ENCODE results near the gene METTL4.
"Not testable (repeated sequence)": the region's sequence is repeated elsewhere in the genome, so short reads cannot be mapped to it uniquely, and the experiment has no call there.

The METTL4 gene

DNA sequence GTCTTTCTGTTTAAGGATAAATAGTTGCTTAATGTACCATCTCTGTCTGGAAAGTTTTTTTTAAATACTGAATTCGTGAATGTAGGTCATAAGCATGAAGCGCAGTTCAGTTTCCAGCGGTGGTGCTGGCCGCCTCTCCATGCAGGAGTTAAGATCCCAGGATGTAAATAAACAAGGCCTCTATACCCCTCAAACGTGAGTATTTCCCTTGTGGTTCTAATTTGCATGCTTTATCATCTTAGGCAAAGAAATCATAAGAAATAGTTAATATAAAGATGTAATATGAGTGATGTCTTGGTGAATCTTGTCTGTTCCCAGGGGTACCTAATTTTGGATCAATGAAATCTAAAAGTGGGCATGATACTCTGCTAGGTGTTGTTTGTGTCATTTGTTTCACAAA, 1.6 kb upstream of the METTL4 start:
- H3K4me3 ChIP-seq (ENCODE audit: low read length): peak overlapping the region; percentile 93

DNA sequence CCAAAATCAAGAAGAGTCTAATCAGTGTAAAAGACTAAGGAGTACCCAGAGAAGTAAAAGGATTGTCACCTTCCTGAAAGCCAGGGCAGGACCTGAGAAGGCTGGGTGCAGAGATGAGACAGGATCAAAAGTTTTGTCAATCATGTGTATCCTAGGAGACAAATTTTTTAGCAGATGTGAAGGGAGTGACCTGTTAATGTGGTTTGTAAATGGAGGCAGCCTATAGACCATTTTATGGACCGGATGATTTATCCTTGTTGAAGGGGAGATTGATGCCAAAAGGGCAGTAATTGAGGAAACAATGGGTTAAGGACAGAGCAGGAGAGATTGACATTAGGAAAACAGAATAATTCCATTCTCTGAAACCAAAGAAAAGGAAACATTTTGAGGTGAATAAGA, 865 bp upstream of the METTL4 start:
- peak overlapping the region; percentile 93 for H3K4me3 ChIP-seq (ENCODE audit: low read length)
- TF ChIP-seq ZNF274 (IDR thresholded peaks at IDR 0.05; ENCODE audit: low read depth, low read length): no peak

More for the DNA sequence above, 1.6 kb upstream of the METTL4 start:
- TF ChIP-seq ZNF274 (IDR thresholded peaks at IDR 0.05; ENCODE audit: low read depth, low read length): no peak

DNA sequence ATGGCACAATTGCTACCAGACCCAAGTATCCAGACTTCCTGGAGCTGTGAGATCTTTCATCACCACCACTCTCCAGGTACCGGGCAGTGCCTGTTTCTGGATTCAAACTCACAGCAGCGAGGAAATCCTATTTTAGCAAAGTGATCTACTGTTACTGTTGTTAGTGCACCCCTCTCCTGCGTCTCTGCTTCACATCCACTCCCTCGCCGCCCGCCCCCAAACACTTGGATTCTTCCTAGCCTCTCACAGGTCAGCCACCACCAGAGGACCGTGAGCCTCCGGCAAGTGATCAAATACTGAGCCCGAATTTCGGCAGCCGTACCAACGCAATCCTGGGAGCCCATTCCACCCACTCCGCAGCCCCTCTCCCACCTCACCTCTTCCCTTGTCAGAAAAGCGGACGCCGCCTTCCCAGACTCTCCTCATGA, 519 bp downstream of the METTL4 start:
- TF ChIP-seq ZNF274 (IDR thresholded peaks at IDR 0.05; ENCODE audit: low read depth, low read length): no peak
- peak overlapping the region; percentile 93 for H3K4me3 ChIP-seq (ENCODE audit: low read length)

DNA sequence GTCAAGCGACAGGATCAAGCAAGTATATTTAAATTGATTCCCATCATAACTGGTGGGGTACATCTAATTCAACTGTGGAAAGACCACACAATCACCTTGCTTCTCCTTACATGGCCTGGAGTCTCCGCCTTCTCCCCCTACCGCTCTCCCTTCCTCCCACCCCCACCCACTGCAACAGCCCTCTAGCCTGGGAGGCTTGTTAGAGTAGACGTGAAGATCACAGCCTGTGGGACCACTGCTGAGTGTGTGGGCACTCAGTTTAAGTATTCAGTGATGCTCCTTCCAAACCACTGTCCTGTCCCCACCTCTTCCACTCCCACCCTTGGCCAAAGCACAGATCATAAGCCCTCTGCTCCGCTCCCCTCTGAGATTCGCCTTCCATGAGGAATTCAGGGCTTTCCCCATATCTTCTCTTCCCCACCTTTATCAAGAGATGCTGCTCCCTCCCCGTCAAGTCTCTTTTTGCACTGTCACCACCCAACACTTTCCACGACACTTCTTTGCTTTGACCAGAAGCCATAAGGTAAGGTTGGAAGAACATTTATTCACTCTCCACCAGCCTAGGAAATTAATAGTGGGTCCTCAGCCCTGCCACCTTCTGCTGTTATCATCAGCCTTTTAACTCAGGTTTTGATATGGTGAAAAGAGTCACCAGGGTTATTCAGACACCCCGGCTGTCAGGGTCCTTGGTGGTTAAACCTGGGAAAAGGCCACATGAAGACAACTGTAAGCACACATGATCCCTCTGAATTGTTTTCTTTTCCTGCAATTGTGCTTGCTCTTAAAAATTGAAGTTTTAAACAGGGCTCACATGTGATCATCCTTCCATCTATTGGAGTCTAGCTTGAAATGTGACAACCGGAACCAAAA, 1.7 kb downstream of the METTL4 start:
- no peak for TF ChIP-seq ZNF274 (IDR thresholded peaks at IDR 0.05; ENCODE audit: low read depth, low read length)
- H3K4me3 ChIP-seq (ENCODE audit: low read length): peak overlapping the region; percentile 93

DNA sequence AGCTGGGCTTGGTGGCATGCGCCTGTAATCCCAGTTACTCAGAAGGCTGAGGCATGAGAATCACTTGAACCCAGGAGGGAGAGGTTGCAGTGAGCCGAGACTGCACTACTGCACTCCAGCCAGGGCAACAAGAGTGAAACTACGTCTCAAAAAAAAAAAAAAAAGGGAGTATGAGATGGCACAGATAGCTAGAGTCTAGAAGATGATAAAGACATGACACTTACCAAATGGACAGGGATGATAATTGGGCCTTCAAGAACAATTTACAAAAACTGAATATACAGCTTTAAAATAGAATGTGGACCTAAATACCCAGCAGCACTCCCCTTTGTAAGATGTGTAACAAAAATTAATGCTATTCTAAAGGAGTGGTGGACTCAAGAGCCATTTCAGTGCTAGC, 2.7 kb downstream of the METTL4 start:
- no peak for TF ChIP-seq ZNF274 (IDR thresholded peaks at IDR 0.05; ENCODE audit: low read depth, low read length)
- H3K4me3 ChIP-seq (ENCODE audit: low read length): no peak overlapping the region

DNA sequence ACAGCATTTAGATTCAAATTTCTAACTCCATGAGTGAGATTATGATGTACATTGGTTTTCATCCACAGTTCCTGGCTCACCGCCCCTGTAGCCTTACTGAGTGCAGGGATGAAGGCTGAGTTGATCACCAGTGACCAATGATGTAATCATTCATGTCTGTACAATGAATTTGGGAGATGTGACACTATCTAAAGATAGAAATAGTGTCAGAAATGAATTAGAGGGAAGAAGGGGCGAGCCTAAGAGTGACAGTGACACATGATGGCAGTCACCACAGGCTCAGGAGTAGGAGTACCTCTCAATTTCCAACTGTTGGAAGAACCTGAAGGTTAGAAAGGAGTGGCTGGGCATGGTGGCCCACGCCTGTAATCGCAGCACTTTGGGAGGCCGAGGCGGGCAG, 3.2 kb downstream of the METTL4 start:
- no peak overlapping the region for H3K4me3 ChIP-seq (ENCODE audit: low read length)
- TF ChIP-seq ZNF274 (IDR thresholded peaks at IDR 0.05; ENCODE audit: low read depth, low read length): no peak

DNA sequence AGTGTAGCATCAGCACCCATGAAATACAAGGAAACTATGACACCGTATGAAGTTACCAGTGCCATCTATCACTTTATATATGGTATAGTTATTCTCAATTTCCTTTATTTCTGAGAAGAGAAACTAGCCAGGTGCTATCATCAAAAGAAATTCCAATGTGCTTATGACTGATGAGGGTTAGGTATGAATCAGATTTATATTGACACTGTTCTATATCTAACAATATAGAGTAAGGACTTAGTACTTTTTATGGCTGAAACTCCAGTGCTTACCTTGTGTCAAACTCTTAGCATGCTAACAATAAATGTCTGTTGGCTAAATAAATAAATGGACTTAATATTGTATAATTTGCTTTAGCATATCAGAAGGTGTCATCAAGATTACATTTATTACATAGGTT, 6.9 kb downstream of the METTL4 start:
- H3K4me3 ChIP-seq (ENCODE audit: low read length): no peak overlapping the region
- TF ChIP-seq ZNF274 (IDR thresholded peaks at IDR 0.05; ENCODE audit: low read depth, low read length): no peak

DNA sequence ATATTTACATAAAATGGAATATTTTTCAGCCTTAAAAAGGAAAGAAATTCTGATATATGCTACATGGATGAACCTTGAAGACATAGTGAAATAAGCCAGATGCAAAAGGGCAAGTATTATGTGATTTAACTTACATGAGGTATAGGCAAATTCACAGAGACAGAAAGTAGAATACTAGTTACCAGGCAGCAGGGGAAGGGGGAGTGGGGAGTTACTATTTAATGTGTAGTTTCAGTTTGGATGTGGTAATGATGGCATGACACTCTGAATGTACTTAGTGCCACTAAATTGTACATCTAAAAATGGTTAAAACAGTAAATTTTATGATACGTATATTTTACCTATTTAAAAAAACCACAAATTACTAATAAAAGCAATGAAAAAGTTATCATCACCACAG, 12.1 kb downstream of the METTL4 start:
- no peak for TF ChIP-seq ZNF274 (IDR thresholded peaks at IDR 0.05; ENCODE audit: low read depth, low read length)

DNA sequence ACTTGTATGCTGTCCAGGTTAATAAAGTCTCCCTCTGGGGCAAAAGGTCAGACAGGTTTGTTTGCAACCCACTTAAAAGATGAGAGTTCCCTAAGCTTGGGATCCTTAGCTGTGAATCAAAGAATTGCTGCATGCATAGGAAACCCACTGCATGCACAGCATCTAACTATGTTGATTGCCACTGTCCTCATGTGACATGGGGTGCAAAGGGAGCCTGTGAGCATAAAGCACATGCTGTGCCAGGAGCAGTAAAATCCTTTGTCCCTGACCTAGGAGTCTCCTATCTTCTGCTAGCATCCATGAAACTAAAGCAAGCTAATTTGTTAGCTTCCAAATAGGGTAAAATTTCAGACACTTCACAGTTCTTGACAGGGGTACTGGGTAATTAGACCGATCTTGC, 13.8 kb downstream of the METTL4 start:
- H3K4me3 ChIP-seq (ENCODE audit: low read length): no peak overlapping the region
- TF ChIP-seq ZNF274 (IDR thresholded peaks at IDR 0.05; ENCODE audit: low read depth, low read length): no peak

More for the DNA sequence above, 12.1 kb downstream of the METTL4 start:
- H3K4me3 ChIP-seq (ENCODE audit: low read length): no peak overlapping the region

DNA sequence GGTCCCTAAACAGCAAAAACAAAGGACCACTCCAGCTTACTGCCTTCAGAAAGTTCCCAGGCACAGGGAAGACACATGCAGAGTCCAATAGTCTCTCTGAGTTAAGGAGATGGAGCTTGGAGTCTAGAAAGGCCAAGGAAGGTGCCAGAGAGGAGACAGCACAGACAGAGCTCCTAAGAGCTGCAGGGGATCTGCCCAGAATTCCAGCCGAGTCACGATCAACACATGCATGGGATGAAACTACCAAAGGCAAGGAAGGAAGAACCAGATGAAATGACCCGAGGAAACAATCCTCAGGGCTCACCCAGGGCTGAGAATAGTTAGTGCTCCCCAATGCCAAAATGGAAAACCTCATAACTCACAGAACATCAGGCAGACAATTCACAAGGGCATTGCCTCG, 15.4 kb downstream of the METTL4 start:
- no peak overlapping the region for H3K4me3 ChIP-seq (ENCODE audit: low read length)
- TF ChIP-seq ZNF274 (IDR thresholded peaks at IDR 0.05; ENCODE audit: low read depth, low read length): no peak

DNA sequence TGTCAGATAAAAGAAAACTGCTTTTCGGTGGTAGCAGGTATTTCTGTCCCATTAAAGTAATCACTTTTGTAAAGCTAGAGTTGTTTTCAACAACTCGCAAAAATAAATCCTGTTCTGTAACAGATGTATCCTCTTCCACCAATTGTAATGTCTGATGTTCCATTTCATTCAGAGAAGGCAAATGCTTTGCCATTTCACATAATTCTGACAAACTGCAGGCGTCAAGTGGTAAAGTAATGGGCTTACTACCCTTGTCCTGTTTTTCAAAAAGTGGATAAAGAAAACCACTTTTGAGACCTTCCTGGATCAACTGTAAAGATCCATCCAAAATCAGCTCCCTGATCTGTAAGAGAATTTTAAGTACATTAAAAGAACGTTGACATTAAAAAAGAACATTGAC, 16.6 kb downstream of the METTL4 start:
- TF ChIP-seq ZNF274 (IDR thresholded peaks at IDR 0.05; ENCODE audit: low read depth, low read length): no peak
- no peak overlapping the region for H3K4me3 ChIP-seq (ENCODE audit: low read length)

DNA sequence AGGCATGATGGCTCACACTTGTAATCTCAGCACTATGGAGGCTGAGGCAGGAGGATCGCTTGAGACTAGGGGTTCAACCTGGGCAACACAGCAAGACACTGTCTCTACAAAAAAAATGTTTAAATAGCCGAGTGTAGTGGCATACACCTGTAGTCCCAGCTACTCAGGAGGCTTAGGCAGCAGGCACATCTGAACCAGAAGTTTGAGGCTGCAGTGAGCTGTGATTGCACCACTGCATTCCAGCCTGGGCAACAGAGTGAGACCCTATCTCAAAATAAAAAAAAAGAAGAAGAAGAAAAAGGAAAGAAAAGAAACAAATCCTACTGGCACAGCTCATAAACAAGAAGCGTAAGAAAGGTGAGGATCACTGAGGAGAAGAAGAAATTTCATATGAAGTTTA, 19.9 kb downstream of the METTL4 start:
- no peak for TF ChIP-seq ZNF274 (IDR thresholded peaks at IDR 0.05; ENCODE audit: low read depth, low read length)
- no peak overlapping the region for H3K4me3 ChIP-seq (ENCODE audit: low read length)

DNA sequence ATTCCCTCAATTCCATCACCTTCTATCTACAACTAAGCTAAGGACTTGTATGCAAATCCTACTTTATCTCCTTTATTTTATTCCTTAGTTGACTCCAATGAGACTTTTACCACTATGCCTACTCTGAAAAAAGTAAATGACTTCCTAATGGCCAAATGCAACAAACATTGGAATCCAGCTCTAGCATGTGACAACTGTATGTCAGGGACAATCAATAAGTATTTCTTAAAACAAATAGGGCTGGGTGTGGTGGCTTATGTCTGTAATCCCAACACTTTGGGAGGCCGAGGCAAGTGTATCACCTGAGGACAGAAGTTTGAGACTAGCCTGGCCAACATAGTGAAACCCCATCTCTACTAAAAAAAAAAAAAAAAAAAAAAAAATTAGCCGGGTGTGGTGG, 21.8 kb downstream of the METTL4 start:
- no peak for TF ChIP-seq ZNF274 (IDR thresholded peaks at IDR 0.05; ENCODE audit: low read depth, low read length)
- H3K4me3 ChIP-seq (ENCODE audit: low read length): no peak overlapping the region

DNA sequence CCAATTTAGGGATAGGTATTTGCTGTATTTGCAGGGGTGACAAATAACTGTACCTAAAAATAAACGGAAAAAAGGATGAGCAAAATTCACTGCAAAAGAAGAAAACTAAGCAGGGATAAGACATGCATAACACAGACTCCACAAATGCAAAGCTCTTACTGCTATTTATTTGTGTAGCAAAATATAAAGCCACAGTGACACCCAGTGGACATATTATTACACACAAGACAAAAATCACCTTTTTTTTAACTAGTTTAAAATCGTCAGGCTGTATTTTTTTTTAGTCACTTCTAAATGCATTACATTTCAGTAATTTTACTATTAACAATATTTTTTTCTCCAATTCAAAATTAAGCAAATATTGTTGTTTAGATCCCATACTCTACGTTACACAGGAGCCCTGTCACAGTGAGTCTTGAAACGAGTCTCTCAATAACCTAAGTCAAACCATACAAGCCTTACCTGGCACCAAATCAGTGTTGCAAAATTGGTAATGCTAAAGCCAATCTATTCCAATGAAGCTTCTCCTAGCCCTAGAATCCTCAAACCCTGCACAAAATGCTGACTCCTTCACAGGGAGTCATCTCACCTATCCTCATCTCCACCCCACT, 23.7 kb downstream of the METTL4 start:
- TF ChIP-seq ZNF274 (IDR thresholded peaks at IDR 0.05; ENCODE audit: low read depth, low read length): no peak
- H3K4me3 ChIP-seq (ENCODE audit: low read length): no peak overlapping the region

DNA sequence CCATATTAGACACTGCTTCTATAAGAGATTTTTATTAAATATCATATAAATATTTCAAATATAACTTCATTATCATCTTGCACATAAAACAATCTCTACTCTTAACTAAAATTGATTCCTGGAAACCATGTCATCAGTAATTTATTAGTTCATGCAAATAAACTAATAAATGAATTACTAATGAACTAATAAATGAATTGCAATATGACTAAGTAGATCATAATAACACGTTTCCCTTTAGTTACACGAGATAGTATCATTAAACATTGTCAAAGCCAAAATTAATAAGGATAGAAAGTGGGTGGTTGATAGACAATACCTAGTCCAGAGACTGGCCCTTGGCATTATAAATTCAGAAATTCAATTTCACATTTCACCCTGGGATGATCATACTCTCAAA, 26.1 kb downstream of the METTL4 start:
- no peak for TF ChIP-seq ZNF274 (IDR thresholded peaks at IDR 0.05; ENCODE audit: low read depth, low read length)
- H3K4me3 ChIP-seq (ENCODE audit: low read length): no peak overlapping the region

DNA sequence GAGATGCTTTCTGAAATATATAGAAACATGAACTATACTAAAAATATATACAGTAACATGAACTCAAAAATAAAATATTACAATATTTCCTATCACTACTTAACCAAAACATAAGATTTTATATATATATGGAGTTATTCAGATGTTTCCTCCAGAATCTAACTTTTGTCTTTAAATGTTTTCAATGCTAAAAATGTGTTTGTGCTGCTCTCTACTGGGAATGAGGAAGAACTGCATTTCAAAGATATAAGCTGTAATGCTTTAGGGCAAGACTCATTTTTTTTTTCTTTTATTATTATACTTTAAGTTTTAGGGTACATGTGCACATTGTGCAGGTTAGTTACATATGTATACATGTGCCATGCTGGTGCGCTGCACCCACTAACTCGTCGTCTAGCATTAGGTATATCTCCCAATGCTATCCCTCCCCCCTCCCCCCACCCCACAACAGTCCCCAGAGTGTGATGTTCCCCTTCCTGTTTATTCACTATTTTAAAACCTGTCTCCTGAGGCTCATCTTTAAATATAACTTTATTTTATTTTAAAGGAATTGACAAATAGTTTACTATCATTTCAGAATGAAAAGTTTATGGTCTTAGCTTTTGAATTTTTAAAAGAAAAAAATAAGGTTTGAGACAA, 29.3 kb downstream of the METTL4 start:
- not testable (repeated sequence) for H3K4me3 ChIP-seq (ENCODE audit: low read length)
